Measurements from ENCODE around the gene FYN.

Gene FYN

DNA sequence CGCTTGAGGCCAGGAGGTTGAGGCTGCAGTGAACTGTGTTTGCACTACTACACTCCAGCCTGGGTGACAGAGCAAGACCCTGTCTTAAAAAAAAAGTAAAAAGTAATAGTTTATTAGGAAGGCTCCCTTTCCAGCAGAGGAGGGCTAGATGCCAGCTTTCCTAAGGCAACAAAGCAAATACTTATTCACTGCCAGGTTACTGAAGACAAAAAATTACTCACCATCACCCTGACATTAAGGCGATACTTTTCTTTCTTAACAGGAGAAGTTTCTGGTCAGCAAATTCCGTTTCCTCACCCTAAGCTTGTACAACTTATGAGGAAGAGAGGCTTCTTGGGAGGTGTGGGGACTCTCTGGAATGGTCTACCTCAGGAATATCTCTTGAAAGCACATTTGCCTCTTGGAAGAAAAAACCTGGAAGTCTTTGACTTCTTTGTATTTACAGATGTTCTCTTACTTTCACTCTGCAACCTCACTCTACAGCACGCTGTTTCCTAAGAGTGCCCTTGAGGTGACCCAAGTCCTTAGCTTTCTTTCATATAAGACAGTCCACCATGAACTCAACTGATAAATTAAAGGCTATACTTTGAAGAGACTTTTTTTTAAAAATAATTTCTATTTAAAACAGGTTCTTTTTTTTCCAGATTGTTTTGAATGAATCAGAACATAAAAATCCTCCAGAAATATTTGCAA is 214.6 kb downstream of the FYN start:
- no peak for TF ChIP-seq ZBTB7A (IDR thresholded peaks at IDR 0.05; ENCODE audit: low read depth)

DNA sequence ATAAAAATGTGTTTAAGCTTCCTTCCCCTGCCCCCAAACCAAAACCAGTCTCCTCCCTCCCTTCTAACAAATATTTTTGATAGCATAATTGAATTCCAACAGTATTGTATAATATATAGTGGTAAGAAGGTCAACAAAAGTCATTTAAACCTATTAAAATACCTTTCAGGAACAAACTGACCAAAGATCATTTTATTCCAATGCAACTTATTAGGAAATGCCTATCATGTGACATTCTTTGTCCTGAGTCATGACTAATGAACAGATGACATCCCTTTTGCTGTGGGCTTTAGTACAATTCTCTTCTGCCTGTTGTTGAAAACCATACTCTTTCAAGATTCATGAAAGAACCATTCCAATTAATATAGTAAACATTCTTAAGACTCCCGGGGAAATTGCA is 216.1 kb downstream of the FYN start:
- TF ChIP-seq TEAD4 (IDR thresholded peaks at IDR 0.05) = no peak
- TF ChIP-seq ZBTB7A (IDR thresholded peaks at IDR 0.05; ENCODE audit: low read depth) = no peak
- TF ChIP-seq EP300 (IDR thresholded peaks at IDR 0.05; ENCODE audit: borderline replicate concordance) = no peak
- TF ChIP-seq, protein P1, sequence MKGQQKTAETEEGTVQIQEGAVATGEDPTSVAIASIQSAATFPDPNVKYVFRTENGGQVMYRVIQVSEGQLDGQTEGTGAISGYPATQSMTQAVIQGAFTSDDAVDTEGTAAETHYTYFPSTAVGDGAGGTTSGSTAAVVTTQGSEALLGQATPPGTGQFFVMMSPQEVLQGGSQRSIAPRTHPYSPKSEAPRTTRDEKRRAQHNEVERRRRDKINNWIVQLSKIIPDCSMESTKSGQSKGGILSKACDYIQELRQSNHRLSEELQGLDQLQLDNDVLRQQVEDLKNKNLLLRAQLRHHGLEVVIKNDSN (IDR thresholded peaks at IDR 0.05) = 0 out of 2 replicates have a peak, but pooled peaks have one; percentile 10
- no peak for TF ChIP-seq RAD21 (IDR thresholded peaks at IDR 0.05; ENCODE audit: low read depth)
- no peak for TF ChIP-seq CREB1 (IDR thresholded peaks at IDR 0.05; ENCODE audit: low read depth)
- no peak for TF ChIP-seq CEBPB (IDR thresholded peaks at IDR 0.05)
- TF ChIP-seq TCF12 (IDR thresholded peaks at IDR 0.05; ENCODE audit: low read depth) = no peak

DNA sequence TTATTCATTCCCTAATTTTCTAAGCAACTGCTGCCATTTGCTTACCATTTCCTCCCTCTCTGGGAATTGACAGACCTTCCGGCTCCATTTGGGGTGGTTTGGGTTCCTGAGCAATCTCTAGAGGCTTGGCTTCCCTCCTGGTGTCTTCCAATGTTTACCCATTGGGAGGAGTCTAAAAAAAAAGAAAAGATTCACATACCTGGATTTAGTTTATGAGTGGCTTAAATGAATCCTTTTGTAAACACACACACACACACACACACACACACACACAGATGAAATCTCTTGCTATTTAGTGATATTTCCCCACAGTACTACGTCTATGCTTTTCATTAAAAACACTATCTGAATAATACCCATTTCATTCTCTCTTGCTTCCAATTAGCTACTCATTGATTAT is 219.3 kb downstream of the FYN start:
- no peak for TF ChIP-seq YY1 (IDR thresholded peaks at IDR 0.05; ENCODE audit: low read depth)
- no peak for TF ChIP-seq CREB1 (IDR thresholded peaks at IDR 0.05; ENCODE audit: low read depth)
- TF ChIP-seq, protein P2, sequence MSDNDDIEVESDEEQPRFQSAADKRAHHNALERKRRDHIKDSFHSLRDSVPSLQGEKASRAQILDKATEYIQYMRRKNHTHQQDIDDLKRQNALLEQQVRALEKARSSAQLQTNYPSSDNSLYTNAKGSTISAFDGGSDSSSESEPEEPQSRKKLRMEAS (IDR thresholded peaks at IDR 0.05) = no peak
- no peak for TF ChIP-seq TCF12 (IDR thresholded peaks at IDR 0.05; ENCODE audit: low read depth)
- TF ChIP-seq TAF1 (IDR thresholded peaks at IDR 0.05; ENCODE audit: low read depth) = no peak

DNA sequence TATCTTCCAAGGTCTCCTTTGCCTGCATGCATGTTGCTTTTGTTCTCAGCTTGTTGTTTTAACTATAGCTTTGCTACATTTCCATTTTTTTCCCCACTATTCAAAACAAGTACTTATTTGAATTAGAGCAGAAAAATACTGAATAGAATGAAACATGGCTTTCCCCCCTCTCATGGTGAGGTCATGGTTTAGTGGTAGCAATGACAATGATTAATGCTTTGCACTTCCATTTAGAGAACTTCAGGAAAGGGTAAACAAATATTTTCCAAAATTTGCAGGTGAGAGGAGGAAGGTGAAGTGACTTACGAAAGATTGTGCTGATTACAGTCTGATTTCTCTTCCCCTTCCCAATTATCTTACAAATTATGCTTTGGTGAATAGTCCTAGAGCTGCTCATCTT is 219.8 kb downstream of the FYN start:
- no peak for TF ChIP-seq RAD21 (IDR thresholded peaks at IDR 0.05; ENCODE audit: low read depth)
- TF ChIP-seq CEBPB (IDR thresholded peaks at IDR 0.05) = no peak
- no peak for TF ChIP-seq EGR1 (IDR thresholded peaks at IDR 0.05)
- no peak for TF ChIP-seq FOXM1 (IDR thresholded peaks at IDR 0.05; ENCODE audit: borderline replicate concordance, low read depth)
- TF ChIP-seq, protein P1 (IDR thresholded peaks at IDR 0.05) = no peak
- TF ChIP-seq, protein P2 (IDR thresholded peaks at IDR 0.05) = no peak
- TF ChIP-seq TEAD4 (IDR thresholded peaks at IDR 0.05) = no peak
- TF ChIP-seq TAF1 (IDR thresholded peaks at IDR 0.05; ENCODE audit: low read depth) = no peak
- TF ChIP-seq NFIC (IDR thresholded peaks at IDR 0.05) = no peak
- no peak for TF ChIP-seq EP300 (IDR thresholded peaks at IDR 0.05; ENCODE audit: borderline replicate concordance)
- no peak for TF ChIP-seq TCF12 (IDR thresholded peaks at IDR 0.05; ENCODE audit: low read depth)
- no peak for TF ChIP-seq CREB1 (IDR thresholded peaks at IDR 0.05; ENCODE audit: low read depth)

DNA sequence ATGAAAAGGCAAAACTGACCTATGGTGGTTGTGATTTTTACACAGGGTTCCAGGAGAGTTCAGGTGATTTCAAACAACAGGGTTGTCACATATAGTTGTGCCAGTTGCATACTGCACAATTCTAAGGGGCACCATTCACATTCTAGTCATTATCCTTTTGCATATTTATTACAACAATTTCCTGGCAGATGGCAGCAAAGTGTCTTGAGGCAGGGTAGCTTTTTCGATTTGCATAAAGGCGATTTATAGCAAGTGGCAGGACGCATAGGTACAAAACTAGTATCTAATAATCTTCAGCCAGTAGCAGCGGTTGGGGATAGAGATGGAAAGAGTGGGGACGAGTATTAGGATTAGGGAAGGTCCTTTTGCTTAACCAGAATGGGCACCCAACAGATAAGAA is 221.1 kb downstream of the FYN start:
- TF ChIP-seq TAF1 (IDR thresholded peaks at IDR 0.05; ENCODE audit: low read depth) (no peak), RAD21 (IDR thresholded peaks at IDR 0.05; ENCODE audit: low read depth) (no peak), TEAD4 (IDR thresholded peaks at IDR 0.05) (no peak), ZBTB7A (IDR thresholded peaks at IDR 0.05; ENCODE audit: low read depth) (no peak), FOXM1 (IDR thresholded peaks at IDR 0.05; ENCODE audit: borderline replicate concordance, low read depth) (no peak), YY1 (IDR thresholded peaks at IDR 0.05; ENCODE audit: low read depth) (no peak)
- TF ChIP-seq, protein P3, sequence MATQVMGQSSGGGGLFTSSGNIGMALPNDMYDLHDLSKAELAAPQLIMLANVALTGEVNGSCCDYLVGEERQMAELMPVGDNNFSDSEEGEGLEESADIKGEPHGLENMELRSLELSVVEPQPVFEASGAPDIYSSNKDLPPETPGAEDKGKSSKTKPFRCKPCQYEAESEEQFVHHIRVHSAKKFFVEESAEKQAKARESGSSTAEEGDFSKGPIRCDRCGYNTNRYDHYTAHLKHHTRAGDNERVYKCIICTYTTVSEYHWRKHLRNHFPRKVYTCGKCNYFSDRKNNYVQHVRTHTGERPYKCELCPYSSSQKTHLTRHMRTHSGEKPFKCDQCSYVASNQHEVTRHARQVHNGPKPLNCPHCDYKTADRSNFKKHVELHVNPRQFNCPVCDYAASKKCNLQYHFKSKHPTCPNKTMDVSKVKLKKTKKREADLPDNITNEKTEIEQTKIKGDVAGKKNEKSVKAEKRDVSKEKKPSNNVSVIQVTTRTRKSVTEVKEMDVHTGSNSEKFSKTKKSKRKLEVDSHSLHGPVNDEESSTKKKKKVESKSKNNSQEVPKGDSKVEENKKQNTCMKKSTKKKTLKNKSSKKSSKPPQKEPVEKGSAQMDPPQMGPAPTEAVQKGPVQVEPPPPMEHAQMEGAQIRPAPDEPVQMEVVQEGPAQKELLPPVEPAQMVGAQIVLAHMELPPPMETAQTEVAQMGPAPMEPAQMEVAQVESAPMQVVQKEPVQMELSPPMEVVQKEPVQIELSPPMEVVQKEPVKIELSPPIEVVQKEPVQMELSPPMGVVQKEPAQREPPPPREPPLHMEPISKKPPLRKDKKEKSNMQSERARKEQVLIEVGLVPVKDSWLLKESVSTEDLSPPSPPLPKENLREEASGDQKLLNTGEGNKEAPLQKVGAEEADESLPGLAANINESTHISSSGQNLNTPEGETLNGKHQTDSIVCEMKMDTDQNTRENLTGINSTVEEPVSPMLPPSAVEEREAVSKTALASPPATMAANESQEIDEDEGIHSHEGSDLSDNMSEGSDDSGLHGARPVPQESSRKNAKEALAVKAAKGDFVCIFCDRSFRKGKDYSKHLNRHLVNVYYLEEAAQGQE (IDR thresholded peaks at IDR 0.05; ENCODE audit: low read depth) = no peak
- TF ChIP-seq, protein P1 (IDR thresholded peaks at IDR 0.05) = no peak

DNA sequence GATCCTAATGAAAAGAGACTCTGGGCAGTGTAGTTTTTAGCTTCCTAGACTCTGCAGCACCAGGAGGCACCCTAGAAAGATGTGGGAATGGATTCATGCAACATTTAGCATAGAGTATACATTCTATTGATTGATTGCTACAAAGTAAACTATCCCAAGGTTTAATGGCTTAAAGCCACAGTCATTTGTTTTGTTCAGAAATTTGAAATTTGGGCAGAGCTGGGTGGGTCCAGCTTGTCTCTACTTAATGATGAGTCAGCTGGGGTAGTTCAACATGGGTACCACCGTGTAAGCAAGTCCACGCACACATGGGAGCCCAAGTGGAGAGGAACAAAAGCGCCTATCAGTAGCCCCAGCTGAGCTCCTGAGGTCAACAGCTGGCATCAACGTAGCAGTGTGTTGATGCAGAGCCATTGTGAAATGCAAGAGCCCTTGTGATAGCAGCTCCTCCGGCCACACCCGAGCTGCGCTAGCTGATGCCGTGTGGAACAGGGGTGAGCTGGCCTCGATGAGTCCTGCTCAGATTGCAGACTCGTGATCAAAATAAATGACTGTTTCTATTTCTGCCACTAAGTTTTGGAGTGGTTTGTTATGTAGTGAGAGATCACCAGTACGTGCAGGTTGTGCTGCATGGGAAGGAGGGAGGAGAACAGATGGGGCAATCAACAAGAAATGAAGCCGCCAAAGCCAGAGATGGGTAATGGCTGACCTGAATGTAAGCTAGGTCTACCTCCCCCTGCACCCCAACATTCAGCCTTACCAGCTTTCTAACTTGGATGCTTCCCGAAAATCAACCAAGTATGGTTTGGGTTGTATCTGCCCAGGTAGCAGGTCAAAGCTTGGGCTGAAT is 221.8 kb downstream of the FYN start:
- TF ChIP-seq, protein P2 (IDR thresholded peaks at IDR 0.05) = no peak
- TF ChIP-seq YY1 (IDR thresholded peaks at IDR 0.05; ENCODE audit: low read depth) (no peak), TAF1 (IDR thresholded peaks at IDR 0.05; ENCODE audit: low read depth) (no peak), CEBPB (IDR thresholded peaks at IDR 0.05) (no peak), RAD21 (IDR thresholded peaks at IDR 0.05; ENCODE audit: low read depth) (no peak), EGR1 (IDR thresholded peaks at IDR 0.05) (no peak), CREB1 (IDR thresholded peaks at IDR 0.05; ENCODE audit: low read depth) (no peak), TEAD4 (IDR thresholded peaks at IDR 0.05) (no peak), TCF12 (IDR thresholded peaks at IDR 0.05; ENCODE audit: low read depth) (no peak), FOXM1 (IDR thresholded peaks at IDR 0.05; ENCODE audit: borderline replicate concordance, low read depth) (no peak), EP300 (IDR thresholded peaks at IDR 0.05; ENCODE audit: borderline replicate concordance) (no peak), NFIC (IDR thresholded peaks at IDR 0.05) (no peak), ZBTB7A (IDR thresholded peaks at IDR 0.05; ENCODE audit: low read depth) (no peak)
- TF ChIP-seq, protein P3 (IDR thresholded peaks at IDR 0.05; ENCODE audit: low read depth) = no peak
- TF ChIP-seq, protein P1 (IDR thresholded peaks at IDR 0.05) = no peak

All from Ishikawa (cell line).